ENCODE measurements around the gene PCSK4. TPM values are rescaled to one million over a fixed set of nuclear protein-coding genes. Genes with fewer than 3 reads are reported as not detected.

The PCSK4 gene
- total and polyA plus RNA-seq, 9 of the 15 experiments (the other 6 are each of a cell fraction or from before 2014, with no cell fraction given): 0.01 to 9.1 (median 2.1) TPM; not detected in 1

GRCh38 chr19:1513499-1514294, 23.5 kb upstream of the PCSK4 start (continued):
- no peak for TF ChIP-seq ZNF655 (CRISPR knock-in tag; IDR thresholded peaks at IDR 0.05)
- no peak for TF ChIP-seq FOXO4 (CRISPR knock-in tag; IDR thresholded peaks at IDR 0.05)
- TF ChIP-seq ILF3 (IDR thresholded peaks at IDR 0.05; ENCODE audit: borderline replicate concordance): no peak
- TF ChIP-seq MAFK (IDR thresholded peaks at IDR 0.05; ENCODE audit: low read length): no peak
- TF ChIP-seq USF2 (CRISPR knock-in tag; IDR thresholded peaks at IDR 0.05): no peak
- TF ChIP-seq CBX5 (IDR thresholded peaks at IDR 0.05; ENCODE audit: borderline replicate concordance, low read depth): no peak
- TF ChIP-seq TRIM28 (IDR thresholded peaks at IDR 0.05): no peak
- no peak for TF ChIP-seq HIVEP1 (CRISPR knock-in tag; IDR thresholded peaks at IDR 0.05)
- TF ChIP-seq NKRF (IDR thresholded peaks at IDR 0.05; ENCODE audit: borderline replicate concordance): no peak
- no peak for TF ChIP-seq RREB1 (CRISPR knock-in tag; IDR thresholded peaks at IDR 0.05)
- no peak for TF ChIP-seq ZNF717 (CRISPR knock-in tag; IDR thresholded peaks at IDR 0.05)
- TF ChIP-seq ZNF639 (CRISPR knock-in tag; conservative IDR thresholded peaks at IDR 0.05 in 1 of 2, IDR thresholded peaks at IDR 0.05 in 1 of 2): no peak
- no peak for TF ChIP-seq SIX5 (IDR thresholded peaks at IDR 0.05; ENCODE audit: borderline replicate concordance in 1 of 2, insufficient read depth in 1 of 2, low read depth in 1 of 2, low read length in 2 of 2)
